ENCODE data around the gene ZNF526. TPM values are rescaled to one million over a fixed set of nuclear protein-coding genes. Genes with fewer than 3 reads are reported as not detected.

The ZNF526 gene
- total and polyA plus RNA-seq, 9 of the 15 experiments (the other 6 are each of a cell fraction or from before 2014, with no cell fraction given): 1.3 to 17.9 (median 6.2) TPM

DNA sequence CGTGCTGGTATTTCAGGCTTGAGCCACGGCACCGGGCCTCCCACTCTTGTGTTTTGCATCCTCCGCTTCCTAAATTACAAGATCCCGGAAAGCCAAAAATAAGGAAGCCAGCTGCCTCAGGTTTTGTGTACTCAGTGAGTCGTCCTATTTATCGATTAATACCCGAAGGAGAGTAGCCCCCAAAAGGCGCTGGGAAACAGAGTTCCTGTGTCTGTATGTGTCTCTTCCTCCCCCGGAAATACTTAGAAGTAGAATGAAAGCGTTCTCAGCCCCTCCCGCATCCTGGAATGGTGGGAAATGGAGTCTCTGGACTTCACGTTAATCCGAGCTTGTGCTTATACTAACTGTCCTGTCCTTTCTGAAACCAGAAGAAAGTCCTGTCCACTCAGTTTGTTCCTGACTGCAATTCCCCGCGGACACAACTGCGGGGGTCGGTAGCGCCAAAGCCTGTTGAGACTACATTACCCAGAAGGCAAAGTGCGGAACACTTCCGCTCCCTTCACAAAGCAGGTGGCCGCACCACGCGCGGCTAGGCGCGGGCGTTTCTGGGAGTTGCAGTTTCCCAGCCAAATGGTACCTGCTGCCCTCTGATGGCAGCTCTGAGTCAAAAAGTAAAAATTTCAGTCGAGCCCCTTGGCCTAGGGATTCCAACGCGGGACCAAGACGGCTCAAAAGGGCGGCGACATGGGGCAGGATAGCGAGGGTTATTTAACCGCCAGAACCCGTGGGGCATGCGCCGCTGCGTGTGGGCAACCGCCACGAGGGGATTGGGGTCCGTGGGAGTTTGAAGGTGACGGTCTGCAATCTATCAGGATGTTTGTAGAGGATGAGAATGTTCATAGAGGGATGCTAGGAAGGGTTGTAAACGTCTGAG is 24.5 kb downstream of the ZNF526 start (continued):
- TF ChIP-seq, protein P1, sequence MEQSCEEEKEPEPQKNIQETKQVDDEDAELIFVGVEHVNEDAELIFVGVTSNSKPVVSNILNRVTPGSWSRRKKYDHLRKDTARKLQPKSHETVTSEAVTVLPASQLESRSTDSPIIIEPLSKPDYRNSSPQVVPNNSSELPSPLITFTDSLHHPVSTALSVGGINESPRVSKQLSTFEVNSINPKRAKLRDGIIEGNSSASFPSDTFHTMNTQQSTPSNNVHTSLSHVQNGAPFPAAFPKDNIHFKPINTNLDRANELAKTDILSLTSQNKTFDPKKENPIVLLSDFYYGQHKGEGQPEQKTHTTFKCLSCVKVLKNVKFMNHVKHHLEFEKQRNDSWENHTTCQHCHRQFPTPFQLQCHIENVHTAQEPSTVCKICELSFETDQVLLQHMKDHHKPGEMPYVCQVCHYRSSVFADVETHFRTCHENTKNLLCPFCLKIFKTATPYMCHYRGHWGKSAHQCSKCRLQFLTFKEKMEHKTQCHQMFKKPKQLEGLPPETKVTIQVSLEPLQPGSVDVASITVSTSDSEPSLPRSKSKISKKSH (CRISPR knock-in tag; IDR thresholded peaks at IDR 0.05): no peak
- TF ChIP-seq ZNF431 (CRISPR knock-in tag; IDR thresholded peaks at IDR 0.05): no peak
- no peak for TF ChIP-seq SP2 (IDR thresholded peaks at IDR 0.05; ENCODE audit: extremely low read depth, low read depth, low read length, poor library complexity, severe bottlenecking)
- TF ChIP-seq HSF4 (CRISPR knock-in tag; IDR thresholded peaks at IDR 0.05; ENCODE audit: borderline replicate concordance): no peak
- TF ChIP-seq HEY1 (CRISPR knock-in tag; IDR thresholded peaks at IDR 0.05; ENCODE audit: borderline replicate concordance): no peak
- TF ChIP-seq ZNF707 (CRISPR knock-in tag; conservative IDR thresholded peaks at IDR 0.05): no peak
- TF ChIP-seq FOS (IDR thresholded peaks at IDR 0.05; ENCODE audit: extremely low read depth, insufficient read length): no peak
- TF ChIP-seq NUFIP1 (IDR thresholded peaks at IDR 0.05; ENCODE audit: partially characterized antibody): no peak
- no peak; the same call in 1 of the 2 replicates for TF ChIP-seq MTA3 (IDR thresholded peaks at IDR 0.05; ENCODE audit: borderline replicate concordance)
- TF ChIP-seq NFXL1 (CRISPR knock-in tag; IDR thresholded peaks at IDR 0.05): 0 out of 2 replicates have a peak, but pooled peaks have one; percentile 56
- no peak for TF ChIP-seq XRCC5 (IDR thresholded peaks at IDR 0.05; ENCODE audit: low read depth, low read length)
- no peak for TF ChIP-seq CSDE1 (IDR thresholded peaks at IDR 0.05)
- TF ChIP-seq, protein P2, sequence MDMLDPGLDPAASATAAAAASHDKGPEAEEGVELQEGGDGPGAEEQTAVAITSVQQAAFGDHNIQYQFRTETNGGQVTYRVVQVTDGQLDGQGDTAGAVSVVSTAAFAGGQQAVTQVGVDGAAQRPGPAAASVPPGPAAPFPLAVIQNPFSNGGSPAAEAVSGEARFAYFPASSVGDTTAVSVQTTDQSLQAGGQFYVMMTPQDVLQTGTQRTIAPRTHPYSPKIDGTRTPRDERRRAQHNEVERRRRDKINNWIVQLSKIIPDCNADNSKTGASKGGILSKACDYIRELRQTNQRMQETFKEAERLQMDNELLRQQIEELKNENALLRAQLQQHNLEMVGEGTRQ (CRISPR knock-in tag; IDR thresholded peaks at IDR 0.05): peak; percentile 80
- TF ChIP-seq BRD9 (IDR thresholded peaks at IDR 0.05; ENCODE audit: low read depth, partially characterized antibody): no peak
- TF ChIP-seq, protein P3, sequence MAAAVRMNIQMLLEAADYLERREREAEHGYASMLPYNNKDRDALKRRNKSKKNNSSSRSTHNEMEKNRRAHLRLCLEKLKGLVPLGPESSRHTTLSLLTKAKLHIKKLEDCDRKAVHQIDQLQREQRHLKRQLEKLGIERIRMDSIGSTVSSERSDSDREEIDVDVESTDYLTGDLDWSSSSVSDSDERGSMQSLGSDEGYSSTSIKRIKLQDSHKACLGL (CRISPR knock-in tag; IDR thresholded peaks at IDR 0.05; ENCODE audit: borderline replicate concordance, poor library complexity, severe bottlenecking): no peak
- no peak for TF ChIP-seq CCAR2 (IDR thresholded peaks at IDR 0.05; ENCODE audit: low read depth, low read length)
- no peak for TF ChIP-seq XRCC4 (IDR thresholded peaks at IDR 0.05; ENCODE audit: extremely low read depth, insufficient read depth, insufficient read length)
- no peak for TF ChIP-seq SP1 (CRISPR knock-in tag; IDR thresholded peaks at IDR 0.05)
- TF ChIP-seq, protein P4, sequence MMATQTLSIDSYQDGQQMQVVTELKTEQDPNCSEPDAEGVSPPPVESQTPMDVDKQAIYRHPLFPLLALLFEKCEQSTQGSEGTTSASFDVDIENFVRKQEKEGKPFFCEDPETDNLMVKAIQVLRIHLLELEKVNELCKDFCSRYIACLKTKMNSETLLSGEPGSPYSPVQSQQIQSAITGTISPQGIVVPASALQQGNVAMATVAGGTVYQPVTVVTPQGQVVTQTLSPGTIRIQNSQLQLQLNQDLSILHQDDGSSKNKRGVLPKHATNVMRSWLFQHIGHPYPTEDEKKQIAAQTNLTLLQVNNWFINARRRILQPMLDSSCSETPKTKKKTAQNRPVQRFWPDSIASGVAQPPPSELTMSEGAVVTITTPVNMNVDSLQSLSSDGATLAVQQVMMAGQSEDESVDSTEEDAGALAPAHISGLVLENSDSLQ (IDR thresholded peaks at IDR 0.05): no peak
- TF ChIP-seq, protein P5, sequence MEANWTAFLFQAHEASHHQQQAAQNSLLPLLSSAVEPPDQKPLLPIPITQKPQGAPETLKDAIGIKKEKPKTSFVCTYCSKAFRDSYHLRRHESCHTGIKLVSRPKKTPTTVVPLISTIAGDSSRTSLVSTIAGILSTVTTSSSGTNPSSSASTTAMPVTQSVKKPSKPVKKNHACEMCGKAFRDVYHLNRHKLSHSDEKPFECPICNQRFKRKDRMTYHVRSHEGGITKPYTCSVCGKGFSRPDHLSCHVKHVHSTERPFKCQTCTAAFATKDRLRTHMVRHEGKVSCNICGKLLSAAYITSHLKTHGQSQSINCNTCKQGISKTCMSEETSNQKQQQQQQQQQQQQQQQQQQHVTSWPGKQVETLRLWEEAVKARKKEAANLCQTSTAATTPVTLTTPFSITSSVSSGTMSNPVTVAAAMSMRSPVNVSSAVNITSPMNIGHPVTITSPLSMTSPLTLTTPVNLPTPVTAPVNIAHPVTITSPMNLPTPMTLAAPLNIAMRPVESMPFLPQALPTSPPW (CRISPR knock-in tag; IDR thresholded peaks at IDR 0.05): peak; percentile 89
- no peak for TF ChIP-seq ZNF224 (CRISPR knock-in tag; IDR thresholded peaks at IDR 0.05)
- peak; percentile 53 for TF ChIP-seq HNRNPLL (IDR thresholded peaks at IDR 0.05; ENCODE audit: low read depth, low read length, poor library complexity, severe bottlenecking)
- TF ChIP-seq THRAP3 (IDR thresholded peaks at IDR 0.05; ENCODE audit: borderline replicate concordance): no peak

Data from K562 (cell line).